Ishikawa (cell line): ENCODE measurements around the gene MRPL14.

Source experiments
- EP300 ChIP-seq: IDR thresholded peaks from 2 replicates; pipeline ENCODE4 v1.6.1; 2012; ENCODE audit warnings: borderline replicate concordance
- NFIC ChIP-seq: IDR thresholded peaks from 2 replicates; pipeline ENCODE4 v1.6.1; 2012
- RAD21 ChIP-seq: IDR thresholded peaks from 2 replicates; pipeline ENCODE4 v1.6.1; 2012; ENCODE audit warnings: low read depth
- TAF1 ChIP-seq: IDR thresholded peaks from 2 replicates; pipeline ENCODE4 v1.6.1; 2012; ENCODE audit warnings: low read depth, mild to moderate bottlenecking
- TF ChIP-seq, protein P1 (sequence below): IDR thresholded peaks from 2 replicates; pipeline ENCODE4 v1.6.1; 2012; ENCODE audit warnings: low read depth, mild to moderate bottlenecking

GRCh38 chr6:44071670-44072451, 55.4 kb downstream of the MRPL14 start:
- TF ChIP-seq, protein P1, sequence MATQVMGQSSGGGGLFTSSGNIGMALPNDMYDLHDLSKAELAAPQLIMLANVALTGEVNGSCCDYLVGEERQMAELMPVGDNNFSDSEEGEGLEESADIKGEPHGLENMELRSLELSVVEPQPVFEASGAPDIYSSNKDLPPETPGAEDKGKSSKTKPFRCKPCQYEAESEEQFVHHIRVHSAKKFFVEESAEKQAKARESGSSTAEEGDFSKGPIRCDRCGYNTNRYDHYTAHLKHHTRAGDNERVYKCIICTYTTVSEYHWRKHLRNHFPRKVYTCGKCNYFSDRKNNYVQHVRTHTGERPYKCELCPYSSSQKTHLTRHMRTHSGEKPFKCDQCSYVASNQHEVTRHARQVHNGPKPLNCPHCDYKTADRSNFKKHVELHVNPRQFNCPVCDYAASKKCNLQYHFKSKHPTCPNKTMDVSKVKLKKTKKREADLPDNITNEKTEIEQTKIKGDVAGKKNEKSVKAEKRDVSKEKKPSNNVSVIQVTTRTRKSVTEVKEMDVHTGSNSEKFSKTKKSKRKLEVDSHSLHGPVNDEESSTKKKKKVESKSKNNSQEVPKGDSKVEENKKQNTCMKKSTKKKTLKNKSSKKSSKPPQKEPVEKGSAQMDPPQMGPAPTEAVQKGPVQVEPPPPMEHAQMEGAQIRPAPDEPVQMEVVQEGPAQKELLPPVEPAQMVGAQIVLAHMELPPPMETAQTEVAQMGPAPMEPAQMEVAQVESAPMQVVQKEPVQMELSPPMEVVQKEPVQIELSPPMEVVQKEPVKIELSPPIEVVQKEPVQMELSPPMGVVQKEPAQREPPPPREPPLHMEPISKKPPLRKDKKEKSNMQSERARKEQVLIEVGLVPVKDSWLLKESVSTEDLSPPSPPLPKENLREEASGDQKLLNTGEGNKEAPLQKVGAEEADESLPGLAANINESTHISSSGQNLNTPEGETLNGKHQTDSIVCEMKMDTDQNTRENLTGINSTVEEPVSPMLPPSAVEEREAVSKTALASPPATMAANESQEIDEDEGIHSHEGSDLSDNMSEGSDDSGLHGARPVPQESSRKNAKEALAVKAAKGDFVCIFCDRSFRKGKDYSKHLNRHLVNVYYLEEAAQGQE, result no peak
- no peak for TF ChIP-seq EP300
- no peak for TF ChIP-seq TAF1
- no peak for TF ChIP-seq RAD21
- TF ChIP-seq NFIC, result no peak
